Activated T-cell treated with anti-CD3 and anti-CD28 coated beads, Interleukin-2, amount 50 U/mL, for 72 hours (primary cell): Measurements from ENCODE around the gene TIAM2. TPM values are rescaled to one million over a fixed set of nuclear protein-coding genes. Genes with fewer than 3 reads are reported as not detected.

Experiments
- ATAC-seq, 2 donors: fragments of 150-1000 bp; cut with Tn5 transposase; replicated peaks in 1 of 2; 2 replicates each; pipeline ENCODE4 v1.10.0; 2021; ENCODE audit warnings: moderate library complexity in 2 of 2, mild to moderate bottlenecking in 1 of 2
- DNase-seq, 2 donors: peaks; one replicate each; pipeline ENCODE4 v3.0.0; 2021 to 2022; ENCODE audit warnings: mixed read lengths in 1 of 2
- H3K27ac Mint-ChIP-seq: one replicate; pipeline ENCODE4 v1.8.0; 2022; ENCODE audit warnings: mild to moderate bottlenecking, moderate library complexity, mixed read lengths
- H3K27me3 Mint-ChIP-seq: one replicate; pipeline ENCODE4 v1.8.0; 2022; ENCODE audit warnings: low read depth, mixed read lengths
- H3K36me3 Mint-ChIP-seq, 2 donors: one replicate each; pipeline ENCODE4 v1.8.0; 2022; ENCODE audit warnings: mixed read lengths in 2 of 2, mild to moderate bottlenecking in 1 of 2; ENCODE audit not compliant: insufficient read depth in 2 of 2
- H3K4me1 Mint-ChIP-seq: one replicate; pipeline ENCODE4 v1.8.0; 2022; ENCODE audit warnings: low read depth, mixed read lengths
- H3K4me3 Mint-ChIP-seq, 2 donors: one replicate each; pipeline ENCODE4 v1.8.0; 2022; ENCODE audit warnings: mild to moderate bottlenecking in 2 of 2, mixed read lengths in 2 of 2, moderate library complexity in 2 of 2
- H3K9me3 Mint-ChIP-seq, 2 donors: one replicate each; pipeline ENCODE4 v1.8.0; 2022; ENCODE audit warnings: mixed read lengths in 2 of 2
- total RNA-seq, 2 donors: library from RNA; stranded (reverse); gene quantifications; one replicate each; pipeline ENCODE4 v1.2.3, GENCODE V29; 2022

The TIAM2 gene
- total RNA-seq, 2 donors from 2014 or later = 8.3 to 9.7 TPM

DNA sequence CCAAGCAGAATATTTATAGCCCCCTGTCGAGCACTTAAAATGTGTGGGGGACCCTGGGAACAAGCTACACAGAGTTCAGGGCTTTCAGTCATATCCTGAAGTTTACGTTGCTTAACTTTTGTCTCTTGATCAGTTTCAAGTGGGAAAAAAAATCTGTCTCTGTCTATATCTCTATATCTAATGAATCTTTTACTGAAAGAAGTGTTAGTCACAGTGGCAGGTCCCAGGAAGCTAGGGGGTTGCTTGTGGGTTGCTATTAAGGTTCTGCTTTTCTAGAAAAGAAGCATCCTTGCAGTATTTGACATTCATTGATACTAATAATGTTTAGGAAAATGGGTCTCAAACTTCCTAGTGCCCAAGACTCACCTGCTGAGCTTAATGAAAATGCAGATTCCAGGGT lies 192.0 kb downstream of the TIAM2 start:
- DNase-seq = peak in 1 of 2 donors; percentile 18
- peaks cover 55% of the 10 kb centered on the region for H3K4me1 Mint-ChIP-seq
- H3K4me3 Mint-ChIP-seq = peak overlapping the region; percentile 46 to 74

GRCh38 chr6:155187994-155188706 lies 193.0 kb downstream of the TIAM2 start:
- Mint-ChIP-seq H3K27ac (no peak overlapping the region), H3K27me3 (no peaks in the 10 kb centered on the region), H3K9me3 (no peaks in the 10 kb centered on the region), H3K4me3 (peak overlapping the region; percentile 5 to 22), H3K4me1 (peaks cover 52% of the 10 kb centered on the region), H3K36me3 (no peaks in the 10 kb centered on the region)
- ATAC-seq (no peak), DNase-seq (no peak)

More for the DNA sequence above, 192.0 kb downstream of the TIAM2 start:
- H3K9me3 Mint-ChIP-seq = no peaks in the 10 kb centered on the region
- no peaks in the 10 kb centered on the region for H3K36me3 Mint-ChIP-seq
- H3K27me3 Mint-ChIP-seq = no peaks in the 10 kb centered on the region
- ATAC-seq = no peak
- H3K27ac Mint-ChIP-seq = peak overlapping the region; percentile 54

GRCh38 chr6:155188707-155189496 lies 193.8 kb downstream of the TIAM2 start:
- ATAC-seq (peak in 1 of 2 donors; percentile 20), DNase-seq (no peak)
- Mint-ChIP-seq H3K36me3 (no peaks in the 10 kb centered on the region), H3K4me3 (peak overlapping the region; percentile 2 to 65), H3K27ac (peak overlapping the region; percentile 21), H3K9me3 (no peaks in the 10 kb centered on the region), H3K4me1 (peaks cover 50% of the 10 kb centered on the region), H3K27me3 (no peaks in the 10 kb centered on the region)

DNA sequence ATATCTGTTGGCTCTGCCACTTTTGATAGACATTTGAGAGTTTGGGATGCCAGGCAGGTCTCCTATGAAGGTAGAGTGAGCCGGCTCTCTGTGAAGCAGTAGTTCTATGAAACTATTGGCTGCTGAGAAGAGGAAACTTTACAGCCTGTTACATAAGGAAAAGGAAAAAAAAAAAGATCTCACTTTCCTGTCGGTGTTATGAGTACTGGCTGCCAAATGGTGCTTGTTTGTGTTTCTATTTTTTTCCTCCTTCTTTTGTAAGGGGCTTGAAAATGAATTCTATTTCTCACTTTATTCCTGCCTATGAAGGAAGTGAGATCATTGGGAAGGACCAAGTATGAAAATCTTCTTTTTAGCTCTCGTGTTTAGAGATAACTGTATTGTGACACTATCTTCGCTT lies 195.6 kb downstream of the TIAM2 start:
- Mint-ChIP-seq H3K9me3 (peaks cover 0 to 1% of the 10 kb centered on the region in 2 donors), H3K4me1 (peaks cover 47% of the 10 kb centered on the region), H3K27ac (peak overlapping the region; percentile 39), H3K36me3 (peaks cover 0 to 2% of the 10 kb centered on the region in 2 donors), H3K4me3 (no peak overlapping the region), H3K27me3 (no peaks in the 10 kb centered on the region)
- DNase-seq (no peak), ATAC-seq (no peak)

DNA sequence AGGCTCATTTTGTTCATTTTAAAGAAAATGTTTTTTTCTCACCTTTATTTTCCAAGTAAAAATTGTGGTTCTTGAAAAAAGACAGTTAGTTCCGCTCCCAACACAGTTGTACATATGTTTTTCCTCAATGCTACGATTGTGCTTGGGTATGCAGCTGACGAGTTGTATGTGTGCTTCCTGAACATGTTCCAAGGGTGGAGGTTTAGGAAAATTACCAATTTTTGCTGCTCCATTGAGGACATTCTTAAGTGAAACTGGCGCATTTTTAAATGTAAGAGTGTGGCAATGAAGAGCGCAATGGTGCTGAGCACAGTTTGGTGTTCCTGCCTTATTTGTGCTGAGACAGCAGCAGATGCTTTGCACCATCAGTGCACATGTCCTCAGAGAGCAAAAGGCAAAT lies 198.4 kb downstream of the TIAM2 start:
- H3K4me3 Mint-ChIP-seq = no peak overlapping the region
- no peak overlapping the region for H3K27ac Mint-ChIP-seq
- ATAC-seq (no peak), DNase-seq (no peak)
- peaks cover 20% of the 10 kb centered on the region for H3K4me1 Mint-ChIP-seq
- H3K9me3 Mint-ChIP-seq = peaks cover 2 to 4% of the 10 kb centered on the region in 2 donors
- peaks cover 8 to 9% of the 10 kb centered on the region in 2 donors for H3K36me3 Mint-ChIP-seq
- no peaks in the 10 kb centered on the region for H3K27me3 Mint-ChIP-seq

GRCh38 chr6:155194399-155194798 lies 199.3 kb downstream of the TIAM2 start:
- DNase-seq (no peak), ATAC-seq (no peak)
- Mint-ChIP-seq H3K4me3 (no peak overlapping the region), H3K36me3 (peaks cover 8 to 9% of the 10 kb centered on the region in 2 donors), H3K4me1 (peaks cover 11% of the 10 kb centered on the region), H3K27ac (no peak overlapping the region), H3K27me3 (peaks cover under 1% of the 10 kb centered on the region), H3K9me3 (peaks cover 2 to 4% of the 10 kb centered on the region in 2 donors)

DNA sequence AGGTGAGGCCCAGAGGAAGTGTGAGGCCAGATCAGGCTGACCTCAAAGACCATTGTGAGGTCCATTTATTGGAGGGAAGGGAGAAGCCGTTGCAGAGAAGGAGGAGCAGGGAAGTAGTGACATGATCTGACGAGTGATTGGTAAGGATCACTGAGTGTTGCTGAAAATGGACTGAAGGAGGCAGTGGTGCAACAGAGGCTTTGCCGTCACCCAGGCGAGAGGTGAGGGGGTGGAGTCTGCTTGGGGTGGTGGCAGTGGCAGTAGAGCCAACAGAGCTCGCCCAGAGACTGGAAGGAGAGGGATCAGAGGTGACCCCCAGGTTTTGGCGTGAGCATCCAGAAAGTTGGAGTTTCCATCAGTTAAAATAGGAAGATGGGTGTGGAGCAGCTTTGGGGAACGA lies 200.8 kb downstream of the TIAM2 start:
- Mint-ChIP-seq H3K27me3 (peaks cover 7% of the 10 kb centered on the region), H3K9me3 (peaks cover 2 to 5% of the 10 kb centered on the region in 2 donors), H3K36me3 (peaks cover 8 to 9% of the 10 kb centered on the region in 2 donors), H3K27ac (no peak overlapping the region), H3K4me1 (no peaks in the 10 kb centered on the region), H3K4me3 (no peak overlapping the region)
- DNase-seq = no peak
- ATAC-seq = no peak

DNA sequence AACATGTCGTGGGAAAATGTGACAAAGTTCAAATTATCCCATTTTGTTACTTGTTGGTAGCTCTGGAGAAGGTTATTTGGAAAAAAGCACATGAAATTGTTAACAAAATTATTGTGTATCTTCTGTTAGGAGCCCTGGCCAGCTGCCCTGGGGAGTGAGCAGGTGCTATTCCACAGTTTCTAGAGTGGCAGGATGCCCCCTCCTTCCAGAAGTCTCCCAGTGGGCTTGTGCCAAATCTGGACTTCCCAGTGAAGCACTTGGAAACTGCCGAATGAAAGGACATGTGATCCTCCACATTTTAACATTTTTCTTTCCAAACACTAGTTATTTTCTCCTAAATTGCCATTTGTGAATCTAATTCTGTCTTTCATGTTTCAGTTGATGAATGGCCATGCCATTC lies 201.8 kb downstream of the TIAM2 start:
- no peak overlapping the region for H3K4me3 Mint-ChIP-seq
- H3K4me1 Mint-ChIP-seq = no peaks in the 10 kb centered on the region
- peaks cover 2 to 5% of the 10 kb centered on the region in 2 donors for H3K9me3 Mint-ChIP-seq
- DNase-seq = no peak
- H3K27ac Mint-ChIP-seq = no peak overlapping the region
- peaks cover 8 to 9% of the 10 kb centered on the region in 2 donors for H3K36me3 Mint-ChIP-seq
- ATAC-seq = no peak
- peaks cover 15% of the 10 kb centered on the region for H3K27me3 Mint-ChIP-seq

DNA sequence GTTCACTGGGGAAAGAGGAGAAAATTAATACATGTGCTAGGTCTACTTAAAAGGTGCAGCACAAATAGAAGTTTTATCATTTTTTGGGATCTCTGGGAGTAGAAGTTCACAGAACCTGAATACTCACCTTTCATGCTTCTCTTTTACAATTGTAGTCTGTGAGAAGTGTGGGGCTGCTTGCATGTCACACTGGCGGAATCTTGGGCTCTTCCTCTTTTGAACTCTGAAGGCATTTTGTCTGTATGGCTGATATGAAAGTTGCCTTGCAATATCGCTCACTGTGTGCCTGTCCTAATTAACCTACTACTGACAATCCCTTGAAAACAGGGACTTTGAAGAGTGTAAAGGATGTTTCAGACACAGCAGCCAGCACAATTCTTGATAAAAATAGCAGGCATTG lies 202.8 kb downstream of the TIAM2 start:
- peaks cover 15% of the 10 kb centered on the region for H3K27me3 Mint-ChIP-seq
- peaks cover 2 to 5% of the 10 kb centered on the region in 2 donors for H3K9me3 Mint-ChIP-seq
- H3K4me1 Mint-ChIP-seq = no peaks in the 10 kb centered on the region
- H3K36me3 Mint-ChIP-seq = peaks cover 8 to 9% of the 10 kb centered on the region in 2 donors
- ATAC-seq (no peak), DNase-seq (no peak)
- no peak overlapping the region for H3K4me3 Mint-ChIP-seq
- H3K27ac Mint-ChIP-seq = no peak overlapping the region

- ATAC-seq (no peak), DNase-seq (no peak)
- Mint-ChIP-seq H3K9me3 (peaks cover 2 to 5% of the 10 kb centered on the region in 2 donors), H3K4me1 (no peaks in the 10 kb centered on the region), H3K27ac (no peak overlapping the region), H3K27me3 (peaks cover 15% of the 10 kb centered on the region), H3K4me3 (no peak overlapping the region), H3K36me3 (peaks cover 8 to 9% of the 10 kb centered on the region in 2 donors)
Measured at GRCh38 chr6:155200012-155200411, 204.9 kb downstream of the TIAM2 start.

DNA sequence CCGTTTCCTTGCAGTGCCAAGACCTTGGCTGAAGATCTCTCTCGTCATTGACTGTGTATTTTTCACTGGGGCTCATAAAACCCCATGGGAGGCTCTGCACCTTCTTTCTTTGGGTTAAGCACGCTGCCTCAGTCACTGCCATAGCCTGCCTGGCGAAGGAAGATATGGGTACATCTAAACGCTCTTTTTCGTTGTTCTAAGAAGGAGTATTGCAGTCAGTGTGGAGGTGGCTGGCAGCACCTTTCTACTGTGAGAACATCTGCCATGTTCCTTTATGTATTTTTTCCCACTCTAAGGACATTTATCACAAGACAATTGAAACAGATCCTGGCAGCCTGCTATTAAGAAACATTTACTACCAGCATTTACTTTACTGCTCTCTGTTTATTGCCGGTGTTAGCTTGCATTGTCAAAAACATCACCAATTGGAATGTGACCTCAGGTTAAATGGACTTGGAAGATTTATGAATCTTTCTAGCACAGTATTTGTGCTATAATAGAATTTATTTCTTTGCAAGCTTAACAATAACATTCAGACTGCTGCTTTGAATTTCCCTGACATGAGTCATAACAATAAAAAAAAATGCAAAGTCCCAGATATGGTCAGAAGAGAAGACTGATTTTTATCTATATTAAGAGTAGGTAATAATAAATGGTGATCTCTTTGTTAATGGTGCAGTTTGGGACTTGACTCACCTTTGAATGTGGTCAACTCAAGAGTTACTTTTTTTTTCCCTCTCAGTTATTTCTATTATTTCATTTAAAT lies 206.5 kb downstream of the TIAM2 start:
- no peak overlapping the region for H3K27ac Mint-ChIP-seq
- H3K27me3 Mint-ChIP-seq = peaks cover 15% of the 10 kb centered on the region
- H3K36me3 Mint-ChIP-seq = peaks cover 5 to 6% of the 10 kb centered on the region in 2 donors
- DNase-seq (no peak), ATAC-seq (no peak)
- no peaks in the 10 kb centered on the region for H3K4me1 Mint-ChIP-seq
- no peak overlapping the region for H3K4me3 Mint-ChIP-seq
- peaks cover 1 to 2% of the 10 kb centered on the region in 2 donors for H3K9me3 Mint-ChIP-seq

DNA sequence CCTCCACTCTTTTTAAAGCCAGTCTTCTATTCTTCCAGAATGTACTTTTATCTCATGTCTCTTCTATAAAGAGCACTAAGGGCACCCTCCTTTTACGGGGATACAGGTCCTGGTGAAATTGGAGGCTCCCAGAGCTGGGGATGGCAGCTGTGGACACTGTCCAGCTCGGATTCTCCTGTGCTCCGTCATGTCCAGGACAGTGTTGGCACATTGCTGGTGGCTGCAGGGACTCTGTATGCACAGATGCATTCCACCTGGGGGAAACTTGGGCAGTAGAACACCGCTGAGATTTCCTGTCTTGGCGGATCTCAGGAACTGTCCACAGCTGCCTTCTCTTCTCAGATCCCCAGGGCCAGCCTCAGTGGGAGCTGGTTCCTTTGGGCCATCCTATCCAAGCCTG lies 212.1 kb downstream of the TIAM2 start:
- H3K36me3 Mint-ChIP-seq = no peaks in the 10 kb centered on the region
- H3K4me3 Mint-ChIP-seq = no peak overlapping the region
- H3K27ac Mint-ChIP-seq = no peak overlapping the region
- no peaks in the 10 kb centered on the region for H3K27me3 Mint-ChIP-seq
- no peaks in the 10 kb centered on the region for H3K4me1 Mint-ChIP-seq
- ATAC-seq (no peak), DNase-seq (no peak)
- H3K9me3 Mint-ChIP-seq = no peaks in the 10 kb centered on the region

- no peak for DNase-seq
- no peak for ATAC-seq
- Mint-ChIP-seq H3K4me3 (no peak overlapping the region), H3K36me3 (no peaks in the 10 kb centered on the region), H3K4me1 (peaks cover 5% of the 10 kb centered on the region), H3K9me3 (no peaks in the 10 kb centered on the region), H3K27me3 (peaks cover 14% of the 10 kb centered on the region), H3K27ac (no peak overlapping the region)
Measured at GRCh38 chr6:155212106-155212505, 217.0 kb downstream of the TIAM2 start.
